Measurements from ENCODE around the gene GIT1. TPM values are rescaled to one million over a fixed set of nuclear protein-coding genes. Genes with fewer than 3 reads are reported as not detected.

Gene GIT1
- total and polyA plus RNA-seq, 2 donors (not counting 3 experiments of a cell fraction or from before 2014, with no cell fraction given), result 75.5 to 92.5 TPM

GRCh38 chr17:29533976-29534375 lies 55.5 kb downstream of the GIT1 start:
- peaks cover 0 to 13% of the 10 kb centered on the region in 2 experiments for H3K36me3 ChIP-seq (ENCODE audit: control insufficient read depth in 2 of 2, extremely low read depth in 1 of 2, insufficient read depth in 2 of 2, low read length in 2 of 2)
- intact Hi-C loops (cut with micrococcal nuclease) (no loop called here), dilution Hi-C loops (cut with MboI; ENCODE audit: extremely low pct_ligation_motif_present, low sequenced_read_pairs) (no loop called here)
- H3K9me3 ChIP-seq (replicated peaks; ENCODE audit: control insufficient read depth, insufficient read depth, low read length), result no peaks in the 10 kb centered on the region
- DNase-seq (ENCODE audit: low read depth, low spot score) (no peak), FAIRE-seq (no peak)
- H2AFZ ChIP-seq (ENCODE audit: low read depth, low read length), result no peak overlapping the region
- POLR2A ChIA-PET, result no interaction called here
- CTCF ChIA-PET, result interaction anchor here (1.2 to 5.8 kb wide), 3 partner anchors 10 to 164 kb away, joined by 3 to 119 read pairs (median 7); no protein-coding TSS in a partner anchor
- H3K4me1 ChIP-seq (ENCODE audit: control insufficient read depth, extremely low read depth, insufficient read depth, low read length), result no peaks in the 10 kb centered on the region
- TF ChIP-seq POLR2A (IDR thresholded peaks at IDR 0.05; ENCODE audit: low read depth, low read length) (no peak), MYC (IDR thresholded peaks at IDR 0.05; ENCODE audit: low read depth, low read length) (no peak), POLR2AphosphoS5 (IDR thresholded peaks at IDR 0.05; ENCODE audit: insufficient read depth, low read depth, low read length) (no peak), JUN (IDR thresholded peaks at IDR 0.05; ENCODE audit: borderline replicate concordance, insufficient read depth, insufficient read length, low read depth) (no peak), EZH2 (IDR thresholded peaks at IDR 0.05; ENCODE audit: borderline replicate concordance, low read depth, low read length, severe bottlenecking) (no peak)
- H3K4me3 ChIP-seq (replicated peaks in 1 of 3; ENCODE audit: insufficient read depth in 1 of 3, low read depth in 1 of 3, low read length in 3 of 3), result no peak overlapping the region
- no peaks in the 10 kb centered on the region for H3K79me2 ChIP-seq (ENCODE audit: control insufficient read depth, insufficient read depth, low read length)
- no peaks in the 10 kb centered on the region for H4K20me1 ChIP-seq (replicated peaks; ENCODE audit: control insufficient read depth, extremely low read depth, insufficient read depth, low read length)
- no peak overlapping the region for H3K9ac ChIP-seq (replicated peaks; ENCODE audit: extremely low read depth, insufficient read depth, low read length)
- H3K9me1 ChIP-seq (replicated peaks; ENCODE audit: control insufficient read depth, extremely low read depth, insufficient read depth, low read length), result no peaks in the 10 kb centered on the region
- H3K27ac ChIP-seq (ENCODE audit: insufficient read depth, low read depth, low read length), result no peak overlapping the region
- no peak overlapping the region for H3K4me2 ChIP-seq (ENCODE audit: insufficient read depth, low read length)
- no peaks in the 10 kb centered on the region for H3K27me3 ChIP-seq (ENCODE audit: control insufficient read depth in 2 of 2, insufficient read depth in 2 of 2, low read length in 2 of 2)
- BruUV-seq (replicated peaks), result no TSS peak

DNA sequence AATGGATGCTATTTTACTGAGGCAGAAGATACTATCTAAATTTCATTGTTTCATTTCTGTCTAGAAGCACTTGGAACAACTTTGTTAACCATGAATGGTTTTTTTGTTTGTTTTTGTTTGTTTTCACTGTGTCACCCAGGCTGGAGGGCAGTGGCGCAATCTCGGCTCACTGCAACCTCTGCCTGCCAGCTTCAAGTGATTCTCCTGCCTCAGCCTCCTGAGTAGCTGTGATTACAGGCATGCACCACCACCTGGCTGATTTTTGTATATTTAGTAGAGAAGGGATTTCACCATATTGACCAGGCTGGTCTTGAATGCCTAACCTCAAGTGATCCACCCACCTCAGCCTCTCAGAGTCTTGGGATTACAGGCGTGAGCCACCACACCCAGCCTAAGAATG lies 63.1 kb downstream of the GIT1 start:
- intact Hi-C loops (cut with micrococcal nuclease) (no loop called here), dilution Hi-C loops (cut with MboI; ENCODE audit: extremely low pct_ligation_motif_present, low sequenced_read_pairs) (no loop called here)
- CTCF ChIA-PET, result interaction anchor here (1.9 kb wide), 2 partner anchors 11 to 156 kb away, joined by 8 to 10 read pairs; no protein-coding TSS in a partner anchor

More for the DNA sequence above, 63.1 kb downstream of the GIT1 start:
- POLR2A ChIA-PET, result no interaction called here
- Histone ChIP-seq H3K27me3 (ENCODE audit: control insufficient read depth in 2 of 2, insufficient read depth in 2 of 2, low read length in 2 of 2) (no peaks in the 10 kb centered on the region), H3K79me2 (ENCODE audit: control insufficient read depth, insufficient read depth, low read length) (no peaks in the 10 kb centered on the region), H2AFZ (ENCODE audit: low read depth, low read length) (no peak overlapping the region), H3K36me3 (ENCODE audit: control insufficient read depth in 2 of 2, extremely low read depth in 1 of 2, insufficient read depth in 2 of 2, low read length in 2 of 2) (peaks cover 7% of the 10 kb centered on the region in 2 experiments), H3K9ac (replicated peaks; ENCODE audit: extremely low read depth, insufficient read depth, low read length) (no peak overlapping the region), H3K4me2 (ENCODE audit: insufficient read depth, low read length) (no peak overlapping the region), H3K9me3 (replicated peaks; ENCODE audit: control insufficient read depth, insufficient read depth, low read length) (no peaks in the 10 kb centered on the region), H3K4me1 (ENCODE audit: control insufficient read depth, extremely low read depth, insufficient read depth, low read length) (no peaks in the 10 kb centered on the region), H3K27ac (ENCODE audit: insufficient read depth, low read depth, low read length) (no peak overlapping the region), H3K4me3 (replicated peaks in 1 of 3; ENCODE audit: insufficient read depth in 1 of 3, low read depth in 1 of 3, low read length in 3 of 3) (no peak overlapping the region), H4K20me1 (replicated peaks; ENCODE audit: control insufficient read depth, extremely low read depth, insufficient read depth, low read length) (no peaks in the 10 kb centered on the region), H3K9me1 (replicated peaks; ENCODE audit: control insufficient read depth, extremely low read depth, insufficient read depth, low read length) (no peaks in the 10 kb centered on the region)
- FAIRE-seq (no peak), DNase-seq (ENCODE audit: low read depth, low spot score) (no peak)
- no peak for TF ChIP-seq POLR2A (IDR thresholded peaks at IDR 0.05; ENCODE audit: low read depth, low read length)
- TF ChIP-seq CTCF (IDR thresholded peaks at IDR 0.05; ENCODE audit: extremely low read depth in 1 of 2, insufficient read depth in 1 of 2, low read depth in 1 of 2, low read length in 2 of 2), result no peak
- TF ChIP-seq, protein P1, sequence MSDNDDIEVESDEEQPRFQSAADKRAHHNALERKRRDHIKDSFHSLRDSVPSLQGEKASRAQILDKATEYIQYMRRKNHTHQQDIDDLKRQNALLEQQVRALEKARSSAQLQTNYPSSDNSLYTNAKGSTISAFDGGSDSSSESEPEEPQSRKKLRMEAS (IDR thresholded peaks at IDR 0.05; ENCODE audit: insufficient read depth, insufficient read length), result no peak
- TF ChIP-seq EZH2 (IDR thresholded peaks at IDR 0.05; ENCODE audit: borderline replicate concordance, low read depth, low read length, severe bottlenecking), result no peak
- no peak for TF ChIP-seq MYC (IDR thresholded peaks at IDR 0.05; ENCODE audit: low read depth, low read length)
- no peak for TF ChIP-seq POLR2AphosphoS5 (IDR thresholded peaks at IDR 0.05; ENCODE audit: insufficient read depth, low read depth, low read length)
- no peak for TF ChIP-seq GATA2 (IDR thresholded peaks at IDR 0.05; ENCODE audit: insufficient read depth, insufficient read length, low read depth, low read length)
- no peak for TF ChIP-seq FOS (IDR thresholded peaks at IDR 0.05; ENCODE audit: borderline replicate concordance, insufficient read depth, low read length)
- TF ChIP-seq JUN (IDR thresholded peaks at IDR 0.05; ENCODE audit: borderline replicate concordance, insufficient read depth, insufficient read length, low read depth), result no peak
- BruUV-seq (replicated peaks), result no TSS peak
